Measurements from ENCODE around the gene OLFM1. TPM values are rescaled to one million over a fixed set of nuclear protein-coding genes. Genes with fewer than 3 reads are reported as not detected.
"Not testable (repeated sequence)": the region's sequence is repeated elsewhere in the genome, so short reads cannot be mapped to it uniquely, and the experiment has no call there.

The OLFM1 gene
- polyA plus RNA-seq, 3 donors = 2.6 to 4.7 (median 3.4) TPM

DNA sequence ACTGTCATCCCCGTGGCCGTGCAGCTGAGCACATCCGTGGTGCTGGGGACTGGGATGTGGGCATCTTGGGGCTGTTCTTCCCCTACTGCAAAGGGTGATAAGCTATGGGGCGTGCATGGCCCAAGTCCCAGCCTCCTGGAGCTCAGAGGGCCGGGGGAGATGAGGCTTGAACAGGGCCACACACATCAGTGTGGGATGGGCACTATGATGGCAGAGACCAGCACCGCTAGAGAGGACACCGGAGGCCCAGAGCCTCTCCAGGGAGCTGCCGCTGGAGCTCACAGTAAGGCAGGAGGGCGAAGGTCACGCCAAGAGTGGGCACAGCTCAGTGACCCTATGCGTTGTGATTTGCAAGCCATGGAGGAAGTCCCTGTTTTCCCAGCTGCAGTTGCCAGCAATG lies 63.5 kb downstream of the OLFM1 start:
- no peak for DNase-seq

DNA sequence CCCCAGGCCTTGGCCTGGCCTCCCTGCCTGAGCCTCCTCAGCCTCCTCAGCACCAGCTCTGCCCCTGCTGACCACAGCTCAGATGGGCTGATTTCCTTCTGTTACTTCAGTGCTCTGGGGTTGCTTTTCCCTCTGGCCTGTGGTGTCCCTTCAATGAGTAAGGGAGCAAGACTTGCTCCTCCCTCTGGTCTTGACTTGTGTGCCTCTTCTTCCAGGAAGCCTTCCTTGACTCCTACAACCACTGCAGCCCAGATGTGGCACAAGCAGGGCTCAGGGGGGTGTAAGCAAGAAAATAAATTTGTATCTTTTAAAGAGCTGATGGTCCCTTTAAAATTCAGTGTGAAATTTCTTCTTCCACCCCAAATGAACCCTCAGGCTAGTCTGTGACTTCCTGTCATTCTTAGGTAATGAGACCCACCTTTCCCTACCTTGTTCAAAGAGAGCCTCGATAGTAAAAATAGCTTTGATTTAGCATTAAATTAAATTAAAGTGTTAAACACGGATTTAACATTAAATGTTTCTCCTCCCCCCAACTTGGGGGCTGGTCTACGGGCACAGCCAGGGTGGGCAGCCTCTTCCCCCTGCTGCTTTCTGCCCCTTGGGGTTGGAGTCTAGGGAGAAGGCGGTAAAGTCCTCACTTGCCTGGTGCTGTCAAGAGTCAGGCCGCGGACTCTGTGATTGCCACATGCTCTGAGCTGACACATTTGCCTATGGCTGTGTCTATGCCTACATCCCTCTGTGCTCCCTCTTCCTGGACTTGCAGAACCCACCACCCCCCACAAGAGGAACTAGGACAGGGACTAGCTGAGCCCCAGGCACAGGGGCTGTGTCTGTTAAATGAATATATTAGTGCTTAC lies 64.5 kb downstream of the OLFM1 start:
- DNase-seq = no peak

DNA sequence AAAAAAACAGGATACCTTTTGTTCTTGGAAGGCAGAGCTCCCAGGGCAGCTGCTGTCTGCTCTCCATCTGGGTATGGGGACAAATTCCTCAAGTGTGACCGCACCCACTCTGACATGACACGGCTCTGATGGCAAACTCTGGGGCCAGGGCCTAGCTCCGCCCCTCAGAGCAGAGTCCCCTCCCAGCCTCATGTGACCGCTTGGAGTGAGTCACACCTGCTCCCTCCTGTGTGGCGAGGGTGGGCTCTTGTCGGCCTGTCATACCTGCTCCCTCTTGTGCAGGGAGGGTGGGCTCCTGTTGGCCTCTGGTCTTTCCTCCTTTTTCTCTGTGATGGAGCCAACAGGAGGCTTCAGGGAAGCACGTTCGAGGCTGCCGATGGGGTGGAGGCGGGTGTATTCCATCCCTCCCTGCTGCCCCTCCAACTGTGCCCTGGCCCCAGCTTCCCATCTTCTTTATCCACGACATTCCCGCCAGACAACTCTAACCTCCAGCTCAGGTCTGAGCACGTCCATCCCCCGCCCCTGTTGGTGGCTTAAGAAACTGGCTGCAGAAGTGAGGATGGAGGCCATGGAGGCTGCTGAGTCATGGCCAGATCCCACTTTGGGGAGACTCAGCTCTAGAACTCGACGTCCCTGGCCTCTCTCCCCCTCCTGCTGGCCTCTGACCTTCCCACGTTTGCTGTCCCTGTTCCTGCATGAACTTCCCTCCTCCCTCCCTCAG lies 65.3 kb downstream of the OLFM1 start:
- DNase-seq = no peak

DNA sequence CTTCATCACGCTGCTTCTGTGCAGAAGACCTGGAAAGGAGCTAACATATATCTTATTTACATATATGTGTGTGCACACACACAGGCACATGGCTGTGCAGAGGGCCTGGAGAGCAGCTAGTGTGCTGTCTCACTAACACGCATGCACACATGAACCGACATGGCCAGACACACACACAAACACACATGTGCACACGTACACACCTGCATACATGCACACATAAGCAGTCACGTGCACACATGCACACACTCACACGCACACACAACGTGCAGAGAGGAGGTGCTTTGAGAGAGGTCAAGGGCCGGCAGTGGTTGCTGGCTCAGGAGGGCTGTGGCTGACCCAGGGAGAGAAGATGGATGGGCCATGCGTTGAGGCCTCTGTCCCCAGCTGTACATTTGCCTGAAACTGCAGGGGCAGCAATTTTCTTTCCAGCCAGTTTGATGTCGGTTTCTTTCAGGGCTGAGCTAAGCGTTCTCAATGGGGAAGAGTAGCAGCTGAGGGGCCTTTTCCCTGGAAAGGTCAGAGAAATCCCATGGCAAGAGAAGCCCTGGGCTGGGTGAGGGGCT lies 66.7 kb downstream of the OLFM1 start:
- DNase-seq = no peak

DNA sequence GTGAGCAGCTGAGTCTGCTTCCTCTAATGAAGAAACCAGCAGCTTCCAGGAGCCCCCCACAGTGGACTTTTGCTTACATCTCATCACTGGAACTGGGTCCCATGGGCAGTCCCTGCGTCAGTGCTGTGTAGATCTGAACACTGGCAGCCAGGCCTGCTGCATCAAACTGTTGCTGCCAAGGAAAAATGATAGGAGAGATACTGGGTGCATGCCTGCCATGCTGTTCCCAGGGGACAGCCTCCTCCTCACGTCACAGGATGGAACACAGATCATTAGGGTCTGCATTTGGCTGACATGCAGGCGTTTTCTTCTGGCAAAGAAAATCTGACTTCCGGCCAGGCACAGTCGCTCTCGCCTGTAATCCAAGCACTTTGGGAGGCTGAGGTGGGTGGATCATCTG lies 67.9 kb downstream of the OLFM1 start:
- DNase-seq = no peak

DNA sequence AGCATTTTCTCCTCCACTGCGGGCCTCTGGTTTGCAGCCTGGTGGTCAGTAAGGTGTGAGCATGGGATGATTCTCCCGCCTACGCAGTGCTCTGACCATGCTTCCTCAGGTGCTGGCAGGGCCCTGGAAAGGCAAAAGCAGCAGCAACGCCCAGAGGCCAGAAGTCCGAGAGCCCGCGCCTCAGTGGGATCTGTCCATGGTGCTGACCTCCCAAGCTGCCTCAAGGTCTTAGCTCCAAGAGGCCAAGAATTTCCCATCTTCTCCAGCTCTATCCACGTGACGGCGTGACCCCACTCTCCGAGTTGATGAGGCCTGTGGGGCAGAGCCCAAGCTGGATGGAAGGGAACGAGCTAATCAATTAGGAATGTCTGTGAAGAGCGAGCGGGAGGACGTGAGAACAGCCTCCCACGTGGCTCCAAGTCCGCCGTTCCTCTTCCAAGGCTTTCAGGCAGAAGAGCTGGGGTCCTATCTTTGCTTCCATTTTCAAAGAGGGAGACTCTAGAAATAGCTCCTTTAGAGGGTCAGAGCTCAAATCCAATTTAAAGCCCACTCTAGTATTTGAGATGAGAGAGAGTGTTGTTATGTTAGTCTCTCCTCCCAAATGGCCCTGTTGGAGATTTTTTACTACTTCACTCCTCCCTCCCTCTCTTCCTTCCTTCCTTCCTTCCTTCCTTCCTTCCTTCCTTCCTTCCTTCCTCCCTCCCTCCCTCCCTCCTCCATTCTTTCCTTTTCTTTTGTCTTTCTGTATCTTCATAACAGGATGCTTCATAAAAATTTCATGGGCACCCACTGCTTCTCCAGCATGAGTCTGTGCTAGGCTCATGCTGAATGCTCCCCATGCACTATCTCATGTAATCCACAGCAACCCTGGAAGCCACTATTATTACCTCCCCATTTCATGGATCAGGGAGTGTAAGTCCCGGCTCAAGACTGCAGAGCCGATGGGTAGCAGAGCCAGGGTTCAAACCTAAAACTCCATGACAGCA lies 69.3 kb downstream of the OLFM1 start:
- DNase-seq = peak; percentile 85

DNA sequence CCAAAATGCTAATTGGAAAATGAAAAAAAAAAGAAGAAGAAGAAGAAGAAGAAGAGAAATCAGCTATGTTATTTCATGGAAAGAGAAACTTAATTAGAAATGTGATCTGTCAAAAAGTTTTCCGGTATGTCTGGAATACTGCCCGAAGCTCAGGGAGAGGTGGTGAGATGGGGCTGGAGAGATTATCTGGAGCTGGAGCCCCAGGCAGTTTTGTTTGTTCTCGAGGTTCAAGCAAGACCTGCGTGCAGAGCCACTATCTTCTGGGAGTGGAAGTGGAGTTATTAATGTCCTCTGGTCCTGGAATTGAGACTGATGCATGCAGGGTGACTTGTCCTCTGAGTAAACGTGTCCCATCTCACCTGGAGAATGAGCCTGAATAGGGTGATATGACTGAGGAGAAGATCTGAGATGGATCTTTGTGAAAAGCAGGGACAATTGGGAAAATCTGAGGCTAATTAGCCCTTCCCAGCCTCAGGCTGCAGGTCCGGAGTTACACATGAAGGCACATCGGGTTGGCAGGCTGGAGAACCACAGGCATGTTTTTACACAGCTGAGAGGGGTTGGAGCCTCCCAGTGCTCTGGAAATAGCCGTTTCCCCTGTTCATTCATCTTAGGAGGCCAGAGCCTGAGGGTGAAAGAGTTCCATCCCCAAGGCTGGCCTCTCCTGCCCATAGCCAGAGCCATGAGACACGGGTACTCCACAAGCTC lies 70.5 kb downstream of the OLFM1 start:
- DNase-seq = no peak

DNA sequence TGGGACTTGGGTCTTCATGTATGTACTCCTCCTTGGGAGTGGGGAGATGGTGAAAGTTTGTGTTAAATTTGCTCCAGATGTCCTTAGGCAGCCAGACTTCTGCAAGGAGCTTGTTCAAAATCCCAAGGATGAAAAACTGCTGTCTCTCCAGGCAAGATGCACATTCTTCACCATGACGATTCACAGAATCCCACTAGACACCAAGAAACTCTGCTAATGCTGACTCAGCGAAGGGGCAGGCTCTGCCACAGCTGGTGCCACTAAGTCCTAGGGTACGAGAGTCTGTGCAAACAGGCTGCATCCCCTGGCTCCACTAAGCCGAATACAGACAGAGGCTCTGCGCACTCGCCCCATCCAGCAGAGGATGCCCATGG lies 71.1 kb downstream of the OLFM1 start:
- no peak for DNase-seq

DNA sequence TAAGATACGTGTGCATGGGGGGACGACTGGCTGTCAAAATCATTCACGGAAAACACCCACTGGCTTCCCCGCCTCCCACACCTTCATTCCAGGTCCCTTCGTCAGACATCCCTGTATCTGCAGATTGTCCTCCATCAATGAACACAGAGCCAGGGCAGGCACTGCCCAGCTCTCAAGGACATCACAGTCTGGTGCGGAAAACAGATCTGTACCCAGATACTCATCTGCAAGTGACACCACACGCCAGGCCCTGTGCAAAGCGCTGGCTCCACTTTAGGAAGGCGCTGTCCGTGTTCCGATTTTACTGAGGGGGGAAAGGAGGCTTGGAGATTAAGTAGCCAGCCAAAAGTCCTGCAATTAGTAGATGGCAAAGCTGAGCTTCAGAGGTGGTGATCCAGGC lies 72.3 kb downstream of the OLFM1 start:
- no peak for DNase-seq

DNA sequence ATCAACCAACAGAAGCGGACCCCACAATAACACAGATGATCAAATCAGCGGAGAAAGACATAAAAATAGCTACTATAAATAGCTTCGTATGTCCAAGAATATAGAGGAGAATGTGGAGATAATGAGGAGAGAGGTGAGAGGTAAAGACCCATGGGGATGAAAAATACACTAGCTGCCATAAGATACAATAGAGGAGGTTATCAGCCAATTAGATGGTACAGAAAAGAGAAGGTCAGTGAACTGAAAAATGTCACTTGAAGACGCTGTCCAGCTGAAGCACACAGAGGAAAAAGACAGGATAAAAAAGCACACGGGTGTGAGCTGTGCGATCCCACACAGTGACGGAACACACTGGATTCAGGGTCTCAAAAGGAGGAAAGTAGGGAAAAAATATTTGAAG lies 73.4 kb downstream of the OLFM1 start:
- DNase-seq = no peak

DNA sequence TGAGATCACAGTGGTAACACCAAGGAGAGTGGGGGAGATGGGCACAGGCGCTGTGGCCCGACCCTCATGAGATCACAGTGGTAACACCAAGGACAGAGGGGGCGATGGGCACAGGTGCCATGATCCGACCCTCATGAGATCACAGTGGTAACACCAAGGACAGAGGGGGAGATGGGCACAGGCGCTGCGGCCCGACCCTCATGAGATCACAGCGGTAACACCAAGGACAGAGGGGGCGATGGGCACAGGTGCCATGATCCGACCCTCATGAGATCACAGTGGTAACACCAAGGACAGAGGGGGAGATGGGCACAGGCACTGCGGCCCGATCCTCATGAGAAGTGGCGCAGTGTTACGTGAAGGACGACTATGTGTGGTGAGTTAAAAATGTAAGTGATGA lies 75.1 kb downstream of the OLFM1 start:
- not testable (repeated sequence) for DNase-seq

DNA sequence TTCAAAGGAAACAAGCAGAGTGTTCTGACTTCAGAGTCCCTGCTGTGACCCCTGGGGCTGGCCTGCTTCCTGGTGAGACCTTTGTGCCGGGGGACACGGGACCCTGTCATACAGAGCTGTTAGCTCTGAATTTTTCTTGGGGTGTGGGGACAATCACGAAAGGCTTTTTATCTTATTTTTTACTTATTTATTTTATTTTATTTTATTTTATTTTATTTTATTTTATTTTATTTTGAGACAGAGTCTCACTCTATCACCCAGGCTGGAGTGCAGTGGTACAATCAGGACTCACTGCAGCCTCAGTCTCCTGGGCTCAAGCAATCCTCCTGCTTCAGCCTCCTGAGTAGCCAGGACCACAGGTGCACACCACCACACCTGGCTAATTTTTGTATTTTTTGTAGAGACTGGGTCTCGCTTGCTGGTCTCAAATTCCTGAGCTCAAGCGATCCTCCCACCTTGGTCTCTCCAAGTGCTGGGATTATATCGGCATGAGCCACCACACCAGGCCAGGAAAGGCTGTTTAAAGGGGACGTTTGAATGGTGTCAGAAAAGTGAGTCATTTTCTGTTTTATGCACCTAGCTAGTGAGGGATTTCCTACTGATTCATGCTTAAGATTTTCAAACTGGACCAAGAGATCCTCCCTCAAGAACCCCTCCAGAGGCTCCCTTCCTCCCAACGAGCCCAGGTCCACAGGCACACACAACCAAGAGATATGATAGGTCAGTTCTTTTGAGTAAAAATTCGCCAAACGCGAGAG lies 75.7 kb downstream of the OLFM1 start:
- DNase-seq = no peak

DNA sequence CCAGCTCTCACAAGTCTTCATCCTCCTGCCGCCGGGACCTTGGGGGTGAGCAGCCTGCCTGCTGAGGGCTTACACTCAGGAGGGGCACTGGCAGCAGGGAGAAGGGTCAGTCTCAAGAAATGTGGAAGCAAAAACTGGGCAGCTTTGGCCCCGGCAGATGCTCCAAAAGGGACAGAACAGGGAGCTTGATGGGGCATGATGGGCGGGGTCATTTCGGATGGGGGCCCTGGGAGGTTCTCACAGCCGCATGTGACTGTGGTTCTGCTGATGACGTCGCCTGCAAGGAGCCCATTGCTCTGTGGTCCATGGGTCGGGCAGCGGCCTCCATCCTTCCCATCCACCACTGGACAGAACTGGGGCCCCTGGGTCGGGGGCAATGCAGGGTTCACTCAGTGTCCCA lies 76.6 kb downstream of the OLFM1 start:
- DNase-seq = no peak

DNA sequence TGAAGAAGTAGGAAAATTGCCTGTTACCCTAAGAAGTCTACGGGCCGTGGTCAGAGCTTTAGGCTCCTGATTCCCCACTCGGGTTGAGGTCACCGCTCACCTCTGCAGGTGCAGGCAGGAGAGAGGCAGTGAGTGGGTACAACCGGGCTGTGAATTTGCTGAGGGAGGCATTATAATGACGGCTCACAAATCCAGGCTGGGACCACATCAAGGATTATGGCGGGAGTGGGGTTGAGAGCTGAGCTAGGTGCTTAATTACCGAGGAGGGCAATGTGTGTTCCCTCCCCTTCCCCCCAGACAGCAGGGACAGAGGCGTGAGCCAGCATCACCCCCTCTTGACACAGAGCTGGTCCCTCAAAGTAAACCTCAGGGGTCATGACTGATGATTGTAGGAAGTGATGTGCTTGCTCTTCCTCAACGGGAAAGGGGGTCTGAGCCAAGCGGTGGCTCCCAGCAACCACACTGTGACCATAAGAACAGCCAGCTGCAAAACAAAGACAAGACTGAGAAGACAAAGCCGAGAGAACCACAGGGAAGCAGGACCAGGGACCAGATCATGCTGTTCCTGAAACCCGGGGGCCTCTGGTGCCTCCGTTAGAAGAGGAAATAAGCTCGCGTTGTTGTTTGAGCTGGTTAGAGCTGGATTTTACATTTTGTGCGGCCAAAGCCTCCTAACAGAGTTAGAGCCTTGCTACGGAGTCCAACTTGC lies 77.7 kb downstream of the OLFM1 start:
- DNase-seq = no peak

DNA sequence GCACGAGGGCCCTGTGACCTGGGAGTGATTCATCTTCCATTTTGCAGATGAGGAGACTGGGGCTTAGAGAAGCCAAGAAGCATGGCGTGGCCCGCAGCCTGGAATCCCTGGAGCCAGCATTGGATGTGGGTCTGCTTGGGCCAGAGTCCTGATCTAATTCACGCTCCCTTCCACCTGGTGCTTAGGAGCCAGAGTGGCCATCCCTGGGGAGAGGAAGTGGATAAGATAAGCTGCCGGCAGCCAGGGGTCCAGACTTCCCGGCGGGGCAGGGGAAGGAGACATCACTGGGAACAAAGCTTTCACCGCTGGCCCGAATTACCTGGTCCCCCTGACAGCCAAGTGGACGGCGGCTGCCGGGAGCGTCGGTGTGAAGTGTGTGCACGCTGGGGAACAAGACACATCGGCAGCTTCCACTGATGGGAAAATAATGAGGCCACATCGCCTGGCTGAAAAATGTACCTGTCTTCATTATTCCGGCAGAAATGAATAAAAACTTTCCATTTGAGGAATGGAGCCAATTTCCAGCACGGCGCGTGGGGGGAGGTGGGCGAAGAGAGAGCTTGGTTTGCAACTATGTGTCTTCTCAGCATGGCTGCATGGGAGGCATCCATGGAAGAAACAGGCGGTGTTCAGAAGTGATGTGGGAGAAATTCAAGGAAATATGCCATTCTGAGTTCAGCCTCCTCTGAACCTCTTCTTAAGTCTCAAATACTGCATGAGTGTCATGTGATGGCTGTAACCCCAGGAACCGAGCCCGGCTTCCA lies 78.5 kb downstream of the OLFM1 start:
- DNase-seq = no peak

DNA sequence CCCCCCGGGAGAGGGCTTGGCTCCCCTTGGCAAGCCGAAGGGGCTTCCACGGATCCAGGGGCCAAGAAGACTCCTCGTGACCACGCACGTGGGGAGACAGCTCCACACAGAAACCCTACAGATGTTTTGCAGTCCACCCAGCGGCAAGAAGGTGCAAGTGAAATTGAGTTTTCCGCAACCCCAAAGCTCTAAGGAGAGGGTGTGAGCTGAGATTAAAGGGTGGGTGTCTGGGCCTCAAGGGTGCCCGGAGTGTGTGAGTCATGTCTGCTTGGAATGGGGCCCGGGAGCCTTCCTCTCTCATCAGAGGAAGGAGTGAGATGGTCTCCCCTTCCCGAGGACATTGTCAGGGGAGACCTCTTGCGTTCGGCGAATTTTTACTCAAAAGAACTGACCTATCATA lies 79.1 kb downstream of the OLFM1 start:
- DNase-seq = no peak

DNA sequence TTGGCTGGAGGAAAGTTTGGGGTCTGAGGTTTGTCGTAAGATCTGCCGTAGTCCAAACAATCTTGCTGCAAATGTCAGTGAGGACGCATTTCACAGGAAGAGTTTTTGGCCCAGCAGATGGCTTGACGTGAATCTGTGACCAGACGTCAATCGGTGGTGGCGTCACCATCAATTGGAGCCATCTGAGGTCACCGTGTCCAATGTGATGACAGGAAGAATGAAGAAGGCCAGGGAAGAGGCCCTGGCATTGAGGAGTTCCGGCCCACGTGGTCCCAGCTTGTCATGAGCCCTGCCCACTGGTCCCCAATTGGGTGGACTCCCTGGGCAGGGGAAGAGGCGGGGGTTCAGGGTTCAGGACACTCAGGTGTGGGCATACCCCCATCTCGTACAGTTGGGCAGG lies 79.9 kb downstream of the OLFM1 start:
- DNase-seq = no peak

DNA sequence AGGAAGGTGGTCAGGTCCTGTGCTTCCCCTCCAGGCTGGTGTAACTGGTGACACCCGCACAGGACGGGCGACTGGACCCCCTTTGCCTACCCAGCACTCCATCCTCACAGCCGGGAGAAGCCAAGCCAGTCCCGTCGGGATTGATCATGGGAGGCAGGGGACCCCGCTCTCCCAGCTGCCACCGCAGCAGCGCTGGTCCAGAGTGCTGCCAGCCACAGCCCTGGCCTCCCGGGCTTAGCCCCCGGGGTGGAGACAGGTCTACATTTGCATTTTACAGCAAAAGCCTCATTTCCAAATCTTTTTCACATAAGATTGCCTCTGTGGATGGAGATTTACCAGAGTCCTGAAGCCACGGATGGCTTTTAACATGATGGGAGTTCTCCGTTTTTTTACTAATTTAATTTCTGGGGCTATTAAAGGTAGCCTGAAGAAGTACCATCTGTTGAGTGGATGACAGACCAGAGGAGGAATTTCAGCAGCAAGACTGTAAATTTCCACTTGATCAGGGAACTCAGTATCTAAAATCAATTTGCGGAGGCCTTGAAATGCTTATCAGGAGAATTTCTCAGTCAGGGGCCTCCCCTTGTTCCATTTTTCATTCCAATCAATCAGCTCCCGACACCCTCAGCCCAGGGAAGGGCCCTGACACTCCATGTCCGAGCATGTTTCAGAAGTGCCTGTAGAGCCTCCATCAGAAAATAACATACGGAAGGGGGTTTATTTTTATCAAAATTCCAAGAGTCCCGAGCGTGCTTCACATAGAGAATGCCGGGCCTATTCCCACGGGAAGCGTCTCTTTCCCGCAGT lies 80.6 kb downstream of the OLFM1 start:
- DNase-seq = no peak

Measured in renal pelvis (tissue), 4 donors.